SIG-M5 (cell line): ENCODE data around the gene PITX3.
"Not testable (repeated sequence)": the region's sequence is repeated elsewhere in the genome, so short reads cannot be mapped to it uniquely, and the experiment has no call there.

ENCODE experiments used
- DNase-seq: peaks from one replicate; lab custom pipeline; 2025; lab: John Stamatoyannopoulos, UW

PITX3 gene

GRCh38 chr10:102225646-102226541, 15.4 kb downstream of the PITX3 start, which contains the start of gene ELOVL3:
ELOVL3 (plus strand) TSS chr10:102226299; CDS start chr10:102226549, 250 bp downstream.
- DNase-seq, result peak; percentile 80

- DNase-seq, result no peak
These were observed 18.5 kb downstream of the PITX3 start for GRCh38 chr10:102222797-102223196.

GRCh38 chr10:102220612-102221011, 20.7 kb downstream of the PITX3 start:
- no peak for DNase-seq

- DNase-seq, result no peak
These were observed 21.9 kb downstream of the PITX3 start for GRCh38 chr10:102219370-102219769.

- not testable (repeated sequence) for DNase-seq
These were observed 27.7 kb downstream of the PITX3 start for GRCh38 chr10:102213599-102213998.

- DNase-seq, result no peak
These were observed 29.6 kb downstream of the PITX3 start for GRCh38 chr10:102211615-102212299.

GRCh38 chr10:102208311-102209035, 32.8 kb downstream of the PITX3 start:
- no peak for DNase-seq

GRCh38 chr10:102202386-102202785, 38.9 kb downstream of the PITX3 start:
- DNase-seq, result no peak

- no peak for DNase-seq
These were observed 40.3 kb downstream of the PITX3 start for GRCh38 chr10:102200751-102201640.

GRCh38 chr10:102198027-102198426, 43.3 kb downstream of the PITX3 start:
- no peak for DNase-seq

GRCh38 chr10:102196893-102197292, 44.4 kb downstream of the PITX3 start:
- no peak for DNase-seq

GRCh38 chr10:102195296-102195870, 45.9 kb downstream of the PITX3 start:
- DNase-seq, result no peak

GRCh38 chr10:102191956-102192355, 49.4 kb downstream of the PITX3 start:
- no peak for DNase-seq

- DNase-seq, result not testable (repeated sequence)
These were observed 52.1 kb downstream of the PITX3 start for GRCh38 chr10:102188941-102189898.

GRCh38 chr10:102188298-102188940, 52.9 kb downstream of the PITX3 start:
- DNase-seq, result no peak

GRCh38 chr10:102185811-102186527, 55.3 kb downstream of the PITX3 start:
- no peak for DNase-seq

- DNase-seq, result no peak
These were observed 56.0 kb downstream of the PITX3 start for GRCh38 chr10:102185272-102185671.

- DNase-seq, result no peak
These were observed 56.7 kb downstream of the PITX3 start for GRCh38 chr10:102184606-102185005.
